Caki2 (cell line): ENCODE results near the gene KLF12. TPM values are rescaled to one million over a fixed set of nuclear protein-coding genes. Genes with fewer than 3 reads are reported as not detected.
A peak's percentile ranks its signal among the peaks of the same experiment; 100 is the strongest.

Experiments used
- DNase-seq: peaks from one replicate; pipeline ENCODE4 v3.0.0-alpha.2; 2015; ENCODE audit warnings: low read depth
- in situ Hi-C: cut with HindIII; loops from 2 replicates; pipeline ENCODE4 v1.10.0; 2016; ENCODE audit warnings: low sequenced_read_pairs, low pct_unique_long_range_greater_than_20kb, mixed read lengths
- total RNA-seq: library from RNA; depleted of rRNA; stranded (reverse); fragments of >200 nt; shearing (Covaris generic); gene quantifications from 2 replicates; pipeline ENCODE4 v1.2.3, GENCODE V29; 2014; ENCODE audit warnings: low replicate concordance; rRNA removed

The KLF12 gene
- total RNA-seq, result 1.1 and 5.1 TPM in 2 replicates

- peak; percentile 77 for DNase-seq
Observed at GRCh38 chr13:74134221-74134776, at the start of gene KLF12. KLF12 (minus strand) TSS chr13:74134404.

GRCh38 chr13:74182491-74182890 lies 48.3 kb upstream of the KLF12 start:
- no peak for DNase-seq
- in situ Hi-C loops, result no loop called here

More at GRCh38 chr13:74134221-74134776, at the start of gene KLF12:
- in situ Hi-C loops, result no loop called here

GRCh38 chr13:74174810-74175209 lies 40.6 kb upstream of the KLF12 start:
- no peak for DNase-seq
- in situ Hi-C loops, result no loop called here

GRCh38 chr13:74173822-74174221 lies 39.6 kb upstream of the KLF12 start:
- DNase-seq, result no peak
- in situ Hi-C loops, result no loop called here

- no peak for DNase-seq
- in situ Hi-C loops, result no loop called here
Observed at GRCh38 chr13:74171641-74172040, 37.4 kb upstream of the KLF12 start.

- no peak for DNase-seq
- in situ Hi-C loops, result no loop called here
Observed at GRCh38 chr13:74169676-74170075, 35.5 kb upstream of the KLF12 start.

GRCh38 chr13:74168263-74168675 lies 34.1 kb upstream of the KLF12 start:
- in situ Hi-C loops, result no loop called here
- DNase-seq, result no peak

- no peak for DNase-seq
- in situ Hi-C loops, result no loop called here
Observed at GRCh38 chr13:74166261-74167004, 32.2 kb upstream of the KLF12 start.

- no peak for DNase-seq
- in situ Hi-C loops, result no loop called here
Observed at GRCh38 chr13:74162782-74163181, 28.6 kb upstream of the KLF12 start.

- DNase-seq, result no peak
- in situ Hi-C loops, result no loop called here
Observed at GRCh38 chr13:74162135-74162534, 27.9 kb upstream of the KLF12 start.

- in situ Hi-C loops, result no loop called here
- no peak for DNase-seq
Observed at GRCh38 chr13:74158571-74159352, 24.6 kb upstream of the KLF12 start.

GRCh38 chr13:74158028-74158427 lies 23.8 kb upstream of the KLF12 start:
- no peak for DNase-seq
- in situ Hi-C loops, result no loop called here

- in situ Hi-C loops, result no loop called here
- no peak for DNase-seq
Observed at GRCh38 chr13:74154981-74155380, 20.8 kb upstream of the KLF12 start.

- no peak for DNase-seq
- in situ Hi-C loops, result no loop called here
Observed at GRCh38 chr13:74153316-74153715, 19.1 kb upstream of the KLF12 start.

- in situ Hi-C loops, result no loop called here
- no peak for DNase-seq
Observed at GRCh38 chr13:74151859-74152258, 17.7 kb upstream of the KLF12 start.

GRCh38 chr13:74148352-74148751 lies 14.1 kb upstream of the KLF12 start:
- no peak for DNase-seq
- in situ Hi-C loops, result no loop called here

GRCh38 chr13:74145249-74145975 lies 11.2 kb upstream of the KLF12 start:
- in situ Hi-C loops, result no loop called here
- DNase-seq, result no peak

- in situ Hi-C loops, result no loop called here
- no peak for DNase-seq
Observed at GRCh38 chr13:74144269-74144668, 10.1 kb upstream of the KLF12 start.

- DNase-seq, result no peak
- in situ Hi-C loops, result no loop called here
Observed at GRCh38 chr13:74142257-74142656, 8.1 kb upstream of the KLF12 start.
